Measurements from ENCODE around the gene PHLDA2.
"Not testable (repeated sequence)": the region's sequence is repeated elsewhere in the genome, so short reads cannot be mapped to it uniquely, and the experiment has no call there.

DNA sequence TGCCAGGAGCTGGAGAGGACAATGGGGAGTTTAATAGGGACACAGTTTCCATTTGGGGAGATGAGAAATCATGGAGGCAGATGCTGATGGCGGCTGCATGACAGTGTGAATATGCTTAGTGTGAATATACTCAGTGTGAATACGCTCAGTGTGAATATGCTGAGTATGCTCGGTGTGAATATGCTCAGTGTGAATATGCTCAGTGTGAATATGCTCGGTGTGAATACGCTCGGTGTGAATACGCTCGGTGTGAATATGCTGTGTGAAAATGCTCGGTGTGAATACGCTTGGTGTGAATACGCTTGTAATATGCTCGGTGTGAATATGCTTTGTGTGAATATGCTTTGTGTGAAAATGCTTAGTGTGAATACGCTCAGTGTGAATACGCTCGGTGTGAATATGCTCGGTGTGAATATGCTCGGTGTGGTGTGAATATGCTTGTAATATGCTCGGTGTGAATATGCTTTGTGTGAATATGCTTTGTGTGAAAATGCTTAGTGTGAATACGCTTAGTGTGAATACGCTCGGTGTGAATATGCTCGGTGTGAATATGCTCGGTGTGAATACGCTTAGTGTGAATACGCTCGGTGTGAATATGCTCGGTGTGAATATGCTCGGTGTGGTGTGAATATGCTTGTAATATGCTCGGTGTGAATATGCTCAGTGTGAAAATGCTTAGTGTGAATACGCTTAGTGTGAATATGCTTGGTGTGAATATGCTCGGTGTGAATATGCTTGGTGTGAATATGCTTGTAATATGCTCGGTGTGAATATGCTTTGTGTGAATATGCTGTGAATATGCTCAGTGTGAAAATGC lies 8.6 kb upstream of the PHLDA2 start:
- not testable (repeated sequence) for TF ChIP-seq EZH2phosphoT487 (IDR thresholded peaks at IDR 0.05; ENCODE audit: insufficient read depth, low read depth); EZH2 (IDR thresholded peaks at IDR 0.05; ENCODE audit: insufficient read depth, poor library complexity, severe bottlenecking)
